MM.1S (cell line): ENCODE results near the gene ZSCAN12.

Source experiments
- CTCF ChIP-seq: fragments of 300-600 bp; sonication (generic); IDR thresholded peaks from 2 replicates; pipeline ENCODE4 v1.5.1; 2016; ENCODE audit warnings: antibody characterized with exemption, low read length, mixed read lengths
- EZH2 ChIP-seq: fragments of 300-600 bp; sonication (generic); optimal IDR thresholded peaks from 2 replicates; pipeline ENCODE3; 2017; ENCODE audit warnings: low read depth, mild to moderate bottlenecking, antibody characterized with exemption, low read length, mixed read lengths
- EZH2phosphoT487 ChIP-seq: fragments of 300-600 bp; sonication (generic); IDR thresholded peaks from 2 replicates; pipeline ENCODE4 v1.6.1; 2018; ENCODE audit warnings: antibody characterized with exemption, low read length

GRCh38 chr6:28369463-28369862 is 30.1 kb downstream of the ZSCAN12 start:
- no peak for TF ChIP-seq CTCF
- TF ChIP-seq EZH2phosphoT487 = no peak
- no peak for TF ChIP-seq EZH2
